Nephron (organoid): ENCODE results near the gene PTPRF.
A peak's percentile ranks its signal among the peaks of the same experiment; 100 is the strongest.
"Not testable (repeated sequence)": the region's sequence is repeated elsewhere in the genome, so short reads cannot be mapped to it uniquely, and the experiment has no call there.

Experiments used
- H3K27ac Mint-ChIP-seq, 3 experiments: 2 replicates each; pipeline ENCODE4 v1.8.0; 2020; ENCODE audit warnings: mixed read lengths in 3 of 3, mild to moderate bottlenecking in 2 of 3, moderate library complexity in 1 of 3
- H3K27me3 Mint-ChIP-seq: 2 replicates; pipeline ENCODE4 v1.8.0; 2021; ENCODE audit warnings: low read depth, mild to moderate bottlenecking, moderate library complexity, mixed read lengths
- H3K36me3 Mint-ChIP-seq: 2 replicates; pipeline ENCODE4 v1.8.0; 2020; ENCODE audit warnings: low read depth, mixed read lengths
- H3K4me1 Mint-ChIP-seq: 2 replicates; pipeline ENCODE4 v1.8.0; 2020; ENCODE audit warnings: mixed read lengths
- H3K4me3 Mint-ChIP-seq, 3 experiments: 2 replicates each; pipeline ENCODE4 v1.8.0; 2020; ENCODE audit warnings: mild to moderate bottlenecking in 3 of 3, mixed read lengths in 3 of 3, moderate library complexity in 2 of 3
- H3K9me3 Mint-ChIP-seq: 2 replicates; pipeline ENCODE4 v1.8.0; 2020; ENCODE audit warnings: mixed read lengths
- CTCF ChIP-seq, 3 experiments: fragments of 200-600 bp; sonication (generic); IDR thresholded peaks; one replicate each; pipeline ENCODE4 v1.5.0; 2021; ENCODE audit warnings: antibody characterized with exemption in 3 of 3; ENCODE audit not compliant: unreplicated experiment in 3 of 3

Gene PTPRF

GRCh38 chr1:43637267-43637666, 106.6 kb downstream of the PTPRF start:
- no peak overlapping the region for H3K4me3 Mint-ChIP-seq
- H3K27ac Mint-ChIP-seq = no peak overlapping the region
- no peaks in the 10 kb centered on the region for H3K36me3 Mint-ChIP-seq
- TF ChIP-seq CTCF (IDR thresholded peaks at IDR 0.05; ENCODE audit: unreplicated experiment in 3 of 3) = no peak
- peaks cover 2% of the 10 kb centered on the region for H3K9me3 Mint-ChIP-seq
- no peaks in the 10 kb centered on the region for H3K4me1 Mint-ChIP-seq
- H3K27me3 Mint-ChIP-seq = peaks cover 13% of the 10 kb centered on the region

- not testable (repeated sequence) for H3K36me3 Mint-ChIP-seq, H3K27ac Mint-ChIP-seq, H3K4me1 Mint-ChIP-seq, H3K9me3 Mint-ChIP-seq, H3K4me3 Mint-ChIP-seq
- H3K27me3 Mint-ChIP-seq = peaks cover 13% of the 10 kb centered on the region
Measured at GRCh38 chr1:43638381-43638780, 107.7 kb downstream of the PTPRF start.

GRCh38 chr1:43639976-43640794, 109.5 kb downstream of the PTPRF start:
- peaks cover 2% of the 10 kb centered on the region for H3K9me3 Mint-ChIP-seq
- no peak overlapping the region for H3K4me3 Mint-ChIP-seq
- H3K4me1 Mint-ChIP-seq = no peaks in the 10 kb centered on the region
- no peaks in the 10 kb centered on the region for H3K36me3 Mint-ChIP-seq
- H3K27me3 Mint-ChIP-seq = peaks cover 14% of the 10 kb centered on the region
- TF ChIP-seq CTCF (IDR thresholded peaks at IDR 0.05; ENCODE audit: unreplicated experiment in 3 of 3) = no peak
- no peak overlapping the region for H3K27ac Mint-ChIP-seq

- Mint-ChIP-seq H3K4me3 (no peak overlapping the region), H3K27me3 (peaks cover 15% of the 10 kb centered on the region), H3K36me3 (no peaks in the 10 kb centered on the region), H3K4me1 (peaks cover 1% of the 10 kb centered on the region), H3K27ac (no peak overlapping the region), H3K9me3 (no peaks in the 10 kb centered on the region)
- no peak for TF ChIP-seq CTCF (IDR thresholded peaks at IDR 0.05; ENCODE audit: unreplicated experiment in 3 of 3)
Measured at GRCh38 chr1:43644558-43644957, 113.9 kb downstream of the PTPRF start.

- TF ChIP-seq CTCF (IDR thresholded peaks at IDR 0.05; ENCODE audit: unreplicated experiment in 3 of 3) = no peak
- Mint-ChIP-seq H3K27ac (no peak overlapping the region), H3K27me3 (peaks cover 14% of the 10 kb centered on the region), H3K4me3 (peak overlapping the region in 1 of 3 experiments; percentile 34), H3K9me3 (no peaks in the 10 kb centered on the region), H3K36me3 (no peaks in the 10 kb centered on the region), H3K4me1 (peaks cover 6% of the 10 kb centered on the region)
Measured at GRCh38 chr1:43645461-43645860, 114.8 kb downstream of the PTPRF start.

GRCh38 chr1:43647331-43647730, 116.6 kb downstream of the PTPRF start:
- not testable (repeated sequence) for H3K27me3 Mint-ChIP-seq, H3K27ac Mint-ChIP-seq, H3K36me3 Mint-ChIP-seq, H3K9me3 Mint-ChIP-seq
- Mint-ChIP-seq H3K4me3 (peak overlapping the region in 2 of 3 experiments; percentile 11 to 30), H3K4me1 (peaks cover 20% of the 10 kb centered on the region)

- Mint-ChIP-seq H3K4me3 (peak overlapping the region; percentile 93 to 100 (median 93)), H3K9me3 (no peaks in the 10 kb centered on the region), H3K27me3 (peaks cover 10% of the 10 kb centered on the region), H3K27ac (peak overlapping the region; percentile 83 to 99 (median 99)), H3K36me3 (peaks cover 4% of the 10 kb centered on the region), H3K4me1 (peaks cover 20% of the 10 kb centered on the region)
- TF ChIP-seq CTCF (IDR thresholded peaks at IDR 0.05; ENCODE audit: unreplicated experiment in 3 of 3) = no peak
Measured at GRCh38 chr1:43648221-43648847, 117.7 kb downstream of the PTPRF start.
